Measurements from ENCODE around the gene TYSND1.

The TYSND1 gene

GRCh38 chr10:70140297-70140696 lies 6.2 kb downstream of the TYSND1 start:
- POLR2A ChIA-PET, result no interaction called here
- no peak overlapping the region for H3K4me3 ChIP-seq (ENCODE audit: low read depth, low read length)
- CTCF ChIA-PET, result interaction anchor here (5.9 kb wide), 1 partner anchor 24 kb away, joined by 25 read pairs; no protein-coding TSS in a partner anchor
- DNase-seq (ENCODE audit: low read depth, low spot score), result no peak
- no peak for TF ChIP-seq CTCF (IDR thresholded peaks at IDR 0.05; ENCODE audit: insufficient read depth, low read length, missing control alignments)

GRCh38 chr10:70139997-70140250 lies 6.6 kb downstream of the TYSND1 start:
- ChIA-PET CTCF (interaction anchor here (1.0 to 5.9 kb wide), 2 partner anchors 9 to 24 kb away, joined by 3 to 25 read pairs; no protein-coding TSS in a partner anchor), POLR2A (no interaction called here)
- DNase-seq (ENCODE audit: low read depth, low spot score), result no peak
- no peak overlapping the region for H3K4me3 ChIP-seq (ENCODE audit: low read depth, low read length)
- TF ChIP-seq CTCF (IDR thresholded peaks at IDR 0.05; ENCODE audit: insufficient read depth, low read length, missing control alignments), result no peak

- no peak for TF ChIP-seq CTCF (IDR thresholded peaks at IDR 0.05; ENCODE audit: insufficient read depth, low read length, missing control alignments)
- H3K4me3 ChIP-seq (ENCODE audit: low read depth, low read length), result no peak overlapping the region
- POLR2A ChIA-PET, result no interaction called here
- no peak for DNase-seq (ENCODE audit: low read depth, low spot score)
- CTCF ChIA-PET, result interaction anchor here (1.0 to 5.9 kb wide), 3 partner anchors 9 to 23 kb away, joined by 3 to 25 read pairs (median 10); no protein-coding TSS in a partner anchor
Measured at GRCh38 chr10:70139151-70139996, 7.1 kb downstream of the TYSND1 start.

DNA sequence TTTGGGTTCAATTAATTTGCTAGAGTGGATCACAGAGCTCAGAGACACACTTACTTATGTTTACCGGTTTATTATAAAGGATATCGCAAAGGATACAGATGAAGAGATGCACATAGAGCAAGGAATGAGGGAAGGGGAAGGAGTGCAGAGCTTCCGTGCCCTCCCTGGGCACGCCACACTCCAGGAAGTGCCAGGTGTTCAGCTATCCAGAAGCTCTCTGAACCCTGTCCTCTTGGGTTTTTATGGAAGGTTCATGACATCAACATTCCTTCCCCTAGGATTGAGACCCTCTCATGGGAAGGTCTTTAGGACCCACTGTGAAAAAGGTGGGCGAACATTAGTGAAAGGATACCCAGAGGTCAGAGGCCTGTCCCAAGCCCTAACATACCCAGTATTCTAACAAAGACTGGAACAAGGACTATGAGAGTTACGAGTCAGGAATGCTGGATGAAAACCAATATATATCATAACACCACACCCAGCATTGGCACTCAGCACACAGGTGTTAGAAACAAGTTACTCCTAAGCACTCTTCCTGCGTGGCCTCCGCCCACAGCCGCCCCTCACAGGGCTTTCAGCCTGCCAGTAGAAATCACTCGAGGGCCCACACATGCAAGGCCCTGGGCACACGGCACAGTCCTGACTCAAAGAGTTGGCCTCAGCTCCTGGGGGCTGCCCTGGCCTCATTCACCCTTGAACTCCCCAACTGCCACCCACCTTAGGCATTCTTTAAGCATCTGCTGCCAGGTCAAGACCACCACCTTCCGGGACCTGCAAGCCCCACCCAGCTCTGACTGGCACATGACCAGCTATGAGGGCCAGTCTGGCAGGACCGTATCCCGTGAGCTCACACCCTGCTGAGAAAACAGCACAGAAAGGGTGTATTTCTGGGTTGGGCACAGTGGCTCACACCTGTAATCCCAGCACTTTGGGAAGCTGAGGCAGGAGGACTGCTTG lies 8.3 kb downstream of the TYSND1 start:
- TF ChIP-seq CTCF (IDR thresholded peaks at IDR 0.05; ENCODE audit: insufficient read depth, low read length, missing control alignments), result no peak
- no peak for DNase-seq (ENCODE audit: low read depth, low spot score)
- POLR2A ChIA-PET, result interaction anchor here (0.5 kb wide), 1 partner anchor 240 kb away, joined by 3 read pairs; no protein-coding TSS in a partner anchor
- H3K4me3 ChIP-seq (ENCODE audit: low read depth, low read length), result no peak overlapping the region
- CTCF ChIA-PET, result interaction anchor here (1.3 to 5.9 kb wide), 3 partner anchors 8 to 22 kb away, joined by 7 to 25 read pairs (median 10); partner anchors contain the start of gene TYSND1

DNA sequence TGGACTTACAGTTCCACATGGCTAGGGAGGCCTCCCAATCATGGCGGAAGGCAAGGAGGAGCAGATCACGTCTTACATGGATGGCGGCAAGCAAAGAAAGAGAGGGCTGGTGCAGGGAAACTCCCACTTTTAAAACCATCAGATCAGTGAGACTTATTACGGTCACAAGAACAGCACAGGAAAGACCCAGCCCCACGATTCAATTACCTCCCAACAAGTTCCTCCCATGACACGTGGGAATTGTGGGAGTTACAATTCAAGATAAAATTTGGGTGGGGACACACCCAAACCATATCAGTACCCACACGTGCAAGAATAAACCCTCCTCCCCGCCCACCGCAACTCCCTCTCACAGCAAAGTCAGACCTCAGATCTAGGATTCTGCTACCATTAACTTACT lies 9.4 kb downstream of the TYSND1 start:
- no peak overlapping the region for H3K4me3 ChIP-seq (ENCODE audit: low read depth, low read length)
- DNase-seq (ENCODE audit: low read depth, low spot score), result no peak
- ChIA-PET POLR2A (interaction anchor here (0.5 to 1.6 kb wide), 3 partner anchors 9 to 267 kb away, joined by 3 to 6 read pairs (median 3); partner anchors contain the start of genes EIF4EBP2 and TYSND1), CTCF (interaction anchor here (1.3 to 1.7 kb wide), 3 partner anchors 8 to 21 kb away, joined by 7 to 14 read pairs (median 10); no protein-coding TSS in a partner anchor)
- no peak for TF ChIP-seq CTCF (IDR thresholded peaks at IDR 0.05; ENCODE audit: insufficient read depth, low read length, missing control alignments)
